GM13977 (cell line): ENCODE measurements around the gene NAV1.

Experiments used
- DNase-seq: peaks from one replicate; pipeline ENCODE4 v3.0.0; 2012; ENCODE audit warnings: low spot score
- in situ Hi-C: fragments of 300-500 bp; cut with MboI; formaldehyde crosslinking; loops from one replicate; pipeline ENCODE4 v1.12.0; 2022; ENCODE audit warnings: low sequenced_read_pairs, low pct_unique_long_range_greater_than_20kb, mixed read lengths, inconsistent platforms; ENCODE audit not compliant: unreplicated experiment
- TF ChIP-seq, protein P1 (sequence below): IDR thresholded peaks from 2 replicates; pipeline ENCODE4 v1.5.1; 2012; ENCODE audit warnings: mild to moderate bottlenecking, control low read depth; ENCODE audit not compliant: insufficient read depth; ENCODE audit errors: extremely low read depth, missing control alignments

Gene NAV1

DNA sequence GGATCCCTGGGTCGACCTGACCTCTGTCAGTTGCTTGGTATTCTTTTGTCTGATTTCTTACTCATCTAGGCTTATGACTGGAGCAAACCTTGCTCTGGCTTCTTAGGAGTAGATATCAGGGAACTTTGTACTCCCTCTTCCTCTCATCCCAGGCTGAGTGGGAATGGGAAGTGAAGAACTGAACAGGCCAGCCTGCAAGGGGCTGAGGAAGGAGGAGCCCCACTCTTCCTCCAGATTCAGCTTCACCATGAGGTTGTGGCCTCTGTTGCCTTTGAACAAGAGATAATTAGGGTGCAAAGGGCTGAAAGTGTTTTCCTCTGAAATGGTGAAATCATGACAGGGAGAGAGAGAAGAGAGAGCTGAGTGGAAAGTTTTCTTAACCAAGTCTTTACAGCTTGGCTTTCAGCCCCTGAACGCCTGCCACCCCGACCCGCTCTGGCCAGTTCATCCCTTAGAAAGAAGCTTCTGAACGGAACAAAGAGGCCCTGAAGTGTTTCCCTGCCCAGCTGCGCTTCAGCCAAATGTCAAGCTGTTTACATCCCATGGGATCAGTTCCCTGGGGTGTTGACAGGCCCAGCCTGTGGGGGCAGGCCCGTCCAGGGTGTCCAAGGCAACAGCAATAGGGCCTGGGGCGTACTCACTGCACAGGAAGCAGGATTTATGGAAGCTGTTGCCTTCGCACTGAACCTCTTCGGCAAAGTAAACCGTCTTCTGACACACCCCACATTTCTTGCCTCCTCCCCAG is 43.2 kb upstream of the NAV1 start:
- DNase-seq = no peak
- in situ Hi-C loops = no loop called here
- TF ChIP-seq, protein P1, sequence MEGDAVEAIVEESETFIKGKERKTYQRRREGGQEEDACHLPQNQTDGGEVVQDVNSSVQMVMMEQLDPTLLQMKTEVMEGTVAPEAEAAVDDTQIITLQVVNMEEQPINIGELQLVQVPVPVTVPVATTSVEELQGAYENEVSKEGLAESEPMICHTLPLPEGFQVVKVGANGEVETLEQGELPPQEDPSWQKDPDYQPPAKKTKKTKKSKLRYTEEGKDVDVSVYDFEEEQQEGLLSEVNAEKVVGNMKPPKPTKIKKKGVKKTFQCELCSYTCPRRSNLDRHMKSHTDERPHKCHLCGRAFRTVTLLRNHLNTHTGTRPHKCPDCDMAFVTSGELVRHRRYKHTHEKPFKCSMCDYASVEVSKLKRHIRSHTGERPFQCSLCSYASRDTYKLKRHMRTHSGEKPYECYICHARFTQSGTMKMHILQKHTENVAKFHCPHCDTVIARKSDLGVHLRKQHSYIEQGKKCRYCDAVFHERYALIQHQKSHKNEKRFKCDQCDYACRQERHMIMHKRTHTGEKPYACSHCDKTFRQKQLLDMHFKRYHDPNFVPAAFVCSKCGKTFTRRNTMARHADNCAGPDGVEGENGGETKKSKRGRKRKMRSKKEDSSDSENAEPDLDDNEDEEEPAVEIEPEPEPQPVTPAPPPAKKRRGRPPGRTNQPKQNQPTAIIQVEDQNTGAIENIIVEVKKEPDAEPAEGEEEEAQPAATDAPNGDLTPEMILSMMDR = no peak

DNA sequence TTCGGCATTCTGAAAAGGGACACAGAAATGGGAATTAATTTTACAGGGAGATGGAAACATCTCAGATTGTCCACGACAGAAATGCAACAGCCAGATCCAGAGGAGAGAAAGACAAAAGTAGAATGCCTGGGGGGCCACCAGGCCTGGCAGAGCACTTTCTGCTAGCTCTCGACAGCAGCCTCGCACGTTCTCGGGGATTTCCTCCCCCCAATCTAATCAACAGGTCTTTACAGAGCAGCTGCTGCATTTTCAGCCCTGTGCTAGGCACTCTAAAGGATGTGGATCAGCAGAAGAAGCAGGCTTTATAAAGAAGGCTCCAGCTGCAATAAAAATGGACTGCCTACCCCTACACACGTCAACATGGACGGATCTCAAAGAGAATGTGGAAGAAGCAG is 42.6 kb upstream of the NAV1 start:
- TF ChIP-seq, protein P1 = no peak
- DNase-seq = no peak
- in situ Hi-C loops = no loop called here

DNA sequence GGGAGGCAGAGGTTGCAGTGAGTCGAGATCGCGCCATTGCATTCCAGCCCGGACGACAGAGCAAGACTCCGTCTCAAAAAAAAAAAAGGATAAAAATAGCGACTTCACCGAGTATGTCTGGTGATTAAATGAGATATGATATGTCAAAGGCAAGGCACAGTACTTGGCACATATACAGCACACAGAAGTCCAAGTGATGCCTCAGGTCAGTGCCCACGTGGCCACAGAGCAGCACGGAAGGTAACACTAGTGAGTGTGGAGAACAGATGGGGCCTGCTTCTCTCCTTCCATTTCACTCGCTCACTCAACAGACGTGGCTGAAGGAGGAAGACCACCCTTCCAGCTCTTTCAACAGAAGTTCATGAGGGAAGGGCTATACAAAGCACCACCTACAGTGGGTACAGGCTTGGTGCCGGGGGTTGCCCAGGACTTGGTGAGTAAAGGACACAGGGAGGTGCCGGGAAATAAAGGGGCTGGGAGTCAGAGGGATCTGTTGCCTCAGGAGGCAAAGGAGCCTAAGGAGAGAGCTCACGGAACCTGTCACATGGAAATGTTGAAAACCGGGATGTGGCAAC is 40.9 kb upstream of the NAV1 start:
- in situ Hi-C loops = no loop called here
- no peak for DNase-seq
- TF ChIP-seq, protein P1 = no peak

DNA sequence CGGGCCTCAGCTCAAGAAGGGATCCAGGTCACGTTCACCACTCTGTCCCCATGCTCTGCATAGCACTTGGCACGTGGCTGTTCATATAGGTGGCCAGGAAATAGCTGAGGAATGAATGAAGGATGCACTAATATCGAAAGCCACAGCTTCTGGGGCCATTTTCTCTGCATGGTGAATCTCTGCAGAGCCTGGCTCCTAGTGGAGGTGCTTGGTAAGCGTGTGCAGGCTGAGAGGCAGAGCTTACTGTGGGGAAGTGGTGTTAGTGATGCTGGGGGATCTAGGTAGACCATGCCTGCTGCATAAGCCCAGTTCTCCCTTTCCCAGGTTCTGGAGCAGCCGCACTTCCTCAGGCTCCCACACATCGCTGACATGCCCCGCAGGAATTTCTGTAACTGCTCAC is 40.3 kb upstream of the NAV1 start:
- no peak for DNase-seq
- in situ Hi-C loops = no loop called here
- TF ChIP-seq, protein P1 = no peak

DNA sequence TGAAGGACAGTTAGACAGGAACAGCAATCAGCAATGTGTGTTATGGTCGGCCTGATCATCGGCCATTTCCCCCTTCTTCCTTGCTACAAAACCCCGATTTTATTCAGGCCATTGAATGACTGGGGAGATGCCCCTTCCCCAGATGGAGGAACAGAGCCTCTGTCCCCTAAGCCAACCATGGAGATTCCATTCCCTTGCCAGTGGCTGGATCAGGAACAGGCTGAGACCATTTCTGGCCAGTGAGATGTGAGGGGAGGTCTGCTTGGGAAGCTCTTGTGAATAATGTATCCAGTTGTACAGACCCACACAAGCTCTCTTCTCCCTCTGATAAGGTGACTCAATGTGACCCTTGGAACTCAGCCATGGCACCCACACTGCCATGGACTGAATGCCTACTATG is 39.7 kb upstream of the NAV1 start:
- no peak for DNase-seq
- in situ Hi-C loops = no loop called here
- TF ChIP-seq, protein P1 = no peak

DNA sequence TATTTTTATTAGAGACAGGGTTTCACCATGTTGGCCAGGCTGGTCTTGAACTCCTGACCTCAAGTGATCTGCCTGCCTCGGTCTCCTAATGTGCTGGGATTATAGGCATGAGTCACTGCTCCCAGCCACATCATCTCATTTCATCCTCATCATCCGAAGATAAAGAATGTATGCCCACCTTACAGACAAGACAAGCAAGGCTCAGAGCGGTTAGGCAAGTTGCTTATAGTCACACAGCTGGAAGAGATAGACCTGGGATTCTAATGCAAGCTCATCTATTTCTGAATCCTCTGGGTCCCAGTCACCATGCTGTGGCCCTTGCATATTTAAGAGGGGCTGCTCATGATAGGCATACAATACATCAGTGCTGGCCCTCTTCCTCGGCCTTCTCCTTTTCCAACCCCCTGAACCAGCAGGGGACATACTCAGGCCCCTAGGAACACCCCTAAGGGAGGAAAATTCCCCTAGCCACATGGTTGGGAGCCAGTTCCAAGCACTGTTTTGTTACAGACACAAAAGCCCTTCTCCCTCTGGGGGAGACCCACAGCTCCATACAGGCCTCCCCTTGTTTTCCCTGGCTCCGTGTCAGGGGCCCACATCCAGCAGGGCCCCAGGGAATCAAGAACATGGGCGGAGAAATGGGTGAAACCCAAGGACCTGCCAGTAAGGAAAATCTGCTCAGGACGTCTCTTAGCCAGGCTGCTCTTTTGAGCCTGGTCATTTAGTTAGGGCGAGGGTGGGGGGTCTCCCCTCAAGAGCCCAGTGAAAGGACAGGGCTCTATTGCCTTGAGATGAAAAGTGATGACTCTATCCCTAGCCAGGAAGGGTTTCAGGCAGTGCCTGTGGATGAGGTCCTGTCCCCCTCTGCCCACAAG is 38.9 kb upstream of the NAV1 start:
- TF ChIP-seq, protein P1 = no peak
- in situ Hi-C loops = no loop called here
- no peak for DNase-seq
